Measurements from ENCODE around the gene SCRT2.

SCRT2 gene

GRCh38 chr20:640674-641515 lies 34.7 kb downstream of the SCRT2 start:
- no peak for FAIRE-seq
- DNase-seq (ENCODE audit: extremely low spot score, insufficient read length, low read depth) = no peak

- FAIRE-seq (no peak), DNase-seq (ENCODE audit: extremely low spot score, insufficient read length, low read depth) (no peak)
These were observed 37.0 kb downstream of the SCRT2 start for GRCh38 chr20:638579-638978.

GRCh38 chr20:637559-637958 lies 38.0 kb downstream of the SCRT2 start:
- DNase-seq (ENCODE audit: extremely low spot score, insufficient read length, low read depth) (no peak), FAIRE-seq (no peak)

- DNase-seq (ENCODE audit: extremely low spot score, insufficient read length, low read depth) = no peak
- no peak for FAIRE-seq
These were observed 39.7 kb downstream of the SCRT2 start for GRCh38 chr20:635893-636338.

GRCh38 chr20:635028-635892 lies 40.3 kb downstream of the SCRT2 start:
- FAIRE-seq = no peak
- DNase-seq (ENCODE audit: extremely low spot score, insufficient read length, low read depth) = no peak

GRCh38 chr20:634148-634925 lies 41.3 kb downstream of the SCRT2 start:
- FAIRE-seq = no peak
- DNase-seq (ENCODE audit: extremely low spot score, insufficient read length, low read depth) = no peak

GRCh38 chr20:631101-631500 lies 44.5 kb downstream of the SCRT2 start:
- no peak for DNase-seq (ENCODE audit: extremely low spot score, insufficient read length, low read depth)
- FAIRE-seq = no peak

- FAIRE-seq (no peak), DNase-seq (ENCODE audit: extremely low spot score, insufficient read length, low read depth) (no peak)
These were observed 49.0 kb downstream of the SCRT2 start for GRCh38 chr20:626579-626978.

GRCh38 chr20:625360-625932 lies 50.2 kb downstream of the SCRT2 start:
- DNase-seq (ENCODE audit: extremely low spot score, insufficient read length, low read depth) = no peak
- no peak for FAIRE-seq

- DNase-seq (ENCODE audit: extremely low spot score, insufficient read length, low read depth) (no peak), FAIRE-seq (no peak)
These were observed 51.9 kb downstream of the SCRT2 start for GRCh38 chr20:623704-624103.

GRCh38 chr20:623021-623420 lies 52.6 kb downstream of the SCRT2 start:
- DNase-seq (ENCODE audit: extremely low spot score, insufficient read length, low read depth) (no peak), FAIRE-seq (no peak)

GRCh38 chr20:622161-622560 lies 53.4 kb downstream of the SCRT2 start:
- DNase-seq (ENCODE audit: extremely low spot score, insufficient read length, low read depth) (no peak), FAIRE-seq (no peak)

GRCh38 chr20:621125-621756 lies 54.4 kb downstream of the SCRT2 start:
- DNase-seq (ENCODE audit: extremely low spot score, insufficient read length, low read depth) (no peak), FAIRE-seq (no peak)

- no peak for DNase-seq (ENCODE audit: extremely low spot score, insufficient read length, low read depth)
- FAIRE-seq = no peak
These were observed 55.4 kb downstream of the SCRT2 start for GRCh38 chr20:620246-620645.

- FAIRE-seq (no peak), DNase-seq (ENCODE audit: extremely low spot score, insufficient read length, low read depth) (no peak)
These were observed 56.6 kb downstream of the SCRT2 start for GRCh38 chr20:618980-619379.

GRCh38 chr20:617934-618690 lies 57.5 kb downstream of the SCRT2 start:
- no peak for DNase-seq (ENCODE audit: extremely low spot score, insufficient read length, low read depth)
- no peak for FAIRE-seq

GRCh38 chr20:615514-615913 lies 60.1 kb downstream of the SCRT2 start:
- no peak for DNase-seq (ENCODE audit: extremely low spot score, insufficient read length, low read depth)
- no peak for FAIRE-seq

GRCh38 chr20:611843-612185 lies 63.8 kb downstream of the SCRT2 start:
- no peak for FAIRE-seq
- no peak for DNase-seq (ENCODE audit: extremely low spot score, insufficient read length, low read depth)

Measured in GM18507 (cell line).